ENCODE measurements around the gene GJA3.

GRCh38 chr13:20141238-20142022 lies 19.4 kb downstream of the GJA3 start:
- TF ChIP-seq CTCF (IDR thresholded peaks at IDR 0.05) (no peak), POLR2A (IDR thresholded peaks at IDR 0.05) (no peak)
